Stimulated activated memory B cell treated with anti-CD40 and anti-IgM and Interleukin-4, amounts not matched to agents 10 μg/mL and 1 μg/mL and 100 μg/mL, for 72 hours (primary cell): ENCODE data around the gene PTPN2.
"Not testable (repeated sequence)": the region's sequence is repeated elsewhere in the genome, so short reads cannot be mapped to it uniquely, and the experiment has no call there.

Source experiments
- ATAC-seq: fragments of 150-1000 bp; cut with Tn5 transposase; 2 replicates; pipeline ENCODE4 v1.10.0; 2021
- H3K27ac Mint-ChIP-seq: one replicate; pipeline ENCODE4 v1.8.0; 2022; ENCODE audit warnings: mild to moderate bottlenecking, mixed read lengths
- H3K27me3 Mint-ChIP-seq: one replicate; pipeline ENCODE4 v1.8.0; 2022; ENCODE audit warnings: mixed read lengths
- H3K36me3 Mint-ChIP-seq: one replicate; pipeline ENCODE4 v1.8.0; 2022; ENCODE audit warnings: mixed read lengths
- H3K4me1 Mint-ChIP-seq: one replicate; pipeline ENCODE4 v1.8.0; 2022; ENCODE audit warnings: mixed read lengths
- H3K4me3 Mint-ChIP-seq: one replicate; pipeline ENCODE4 v1.8.0; 2022; ENCODE audit warnings: mild to moderate bottlenecking, moderate library complexity, mixed read lengths
- H3K9me3 Mint-ChIP-seq: one replicate; pipeline ENCODE4 v1.8.0; 2022; ENCODE audit warnings: mixed read lengths

The PTPN2 gene

GRCh38 chr18:12768625-12769024, 115.4 kb downstream of the PTPN2 start:
- H3K9me3 Mint-ChIP-seq: no peaks in the 10 kb centered on the region
- no peaks in the 10 kb centered on the region for H3K36me3 Mint-ChIP-seq
- H3K27me3 Mint-ChIP-seq: peaks cover 19% of the 10 kb centered on the region
- no peak overlapping the region for H3K4me3 Mint-ChIP-seq
- H3K4me1 Mint-ChIP-seq: no peaks in the 10 kb centered on the region
- no peak overlapping the region for H3K27ac Mint-ChIP-seq
- ATAC-seq: no peak

DNA sequence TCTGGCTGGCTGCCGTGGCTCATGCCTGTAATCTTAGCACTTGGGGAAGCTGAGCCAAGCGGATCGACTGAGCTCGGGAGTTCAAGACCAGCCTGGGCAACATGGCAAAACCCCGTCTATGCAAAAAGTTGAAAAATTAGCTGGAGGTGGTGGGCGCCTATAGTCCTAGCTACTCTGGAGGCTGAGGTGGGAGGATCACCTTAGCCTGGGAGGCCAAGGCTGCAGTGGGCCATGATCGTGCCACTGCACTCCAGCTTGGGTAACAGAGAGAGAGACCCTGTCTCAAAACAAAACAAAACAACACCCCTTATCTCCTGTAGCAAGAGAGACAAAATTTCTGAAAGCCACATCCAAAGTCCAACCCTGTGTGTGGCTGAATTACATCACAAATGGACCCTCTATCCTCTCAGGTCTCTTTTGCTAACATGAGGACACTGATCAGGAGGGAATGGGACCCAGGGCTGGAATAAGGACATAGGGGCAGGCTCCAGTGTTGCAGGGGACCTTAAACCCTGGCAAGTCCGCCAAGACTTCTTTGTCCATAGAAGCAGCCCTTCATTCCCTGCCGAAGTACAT, 116.4 kb downstream of the PTPN2 start:
- H3K9me3 Mint-ChIP-seq: no peaks in the 10 kb centered on the region
- no peaks in the 10 kb centered on the region for H3K4me1 Mint-ChIP-seq
- no peaks in the 10 kb centered on the region for H3K36me3 Mint-ChIP-seq
- no peak overlapping the region for H3K27ac Mint-ChIP-seq
- no peak overlapping the region for H3K4me3 Mint-ChIP-seq
- H3K27me3 Mint-ChIP-seq: peaks cover 19% of the 10 kb centered on the region
- no peak for ATAC-seq

GRCh38 chr18:12766986-12767433, 117.0 kb downstream of the PTPN2 start:
- no peak overlapping the region for H3K27ac Mint-ChIP-seq
- peaks cover 19% of the 10 kb centered on the region for H3K27me3 Mint-ChIP-seq
- no peaks in the 10 kb centered on the region for H3K36me3 Mint-ChIP-seq
- no peak for ATAC-seq
- no peak overlapping the region for H3K4me3 Mint-ChIP-seq
- H3K9me3 Mint-ChIP-seq: no peaks in the 10 kb centered on the region
- no peaks in the 10 kb centered on the region for H3K4me1 Mint-ChIP-seq

DNA sequence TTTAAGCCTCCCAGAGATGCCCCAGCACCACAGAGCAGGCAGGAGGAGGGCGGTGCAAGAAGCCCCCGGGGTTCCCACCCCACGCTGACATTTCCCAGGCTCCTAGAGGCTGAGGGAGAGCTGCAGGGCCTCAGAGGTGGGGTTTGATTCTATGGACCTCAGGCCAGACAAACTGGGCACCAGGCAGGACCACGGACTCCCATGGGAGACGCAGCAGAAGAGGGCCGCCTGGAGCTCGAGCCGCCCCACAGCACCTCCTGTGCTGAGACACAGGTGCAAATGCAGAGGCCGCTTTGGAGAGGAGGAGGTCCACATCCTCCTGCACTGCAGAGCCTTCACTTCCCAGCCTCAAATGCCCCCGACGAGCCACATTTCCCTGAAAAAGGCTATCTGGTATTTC, 118.5 kb downstream of the PTPN2 start:
- no peaks in the 10 kb centered on the region for H3K36me3 Mint-ChIP-seq
- peaks cover 19% of the 10 kb centered on the region for H3K27me3 Mint-ChIP-seq

GRCh38 chr18:12765126-12765525, 118.9 kb downstream of the PTPN2 start:
- Mint-ChIP-seq H3K9me3 (no peaks in the 10 kb centered on the region), H3K27me3 (peaks cover 19% of the 10 kb centered on the region), H3K4me1 (no peaks in the 10 kb centered on the region), H3K27ac (no peak overlapping the region), H3K4me3 (no peak overlapping the region), H3K36me3 (no peaks in the 10 kb centered on the region)
- peak; percentile 24 for ATAC-seq

More for the DNA sequence above, 118.5 kb downstream of the PTPN2 start:
- Mint-ChIP-seq H3K4me1 (no peaks in the 10 kb centered on the region), H3K9me3 (no peaks in the 10 kb centered on the region), H3K4me3 (no peak overlapping the region), H3K27ac (no peak overlapping the region)
- no peak for ATAC-seq

DNA sequence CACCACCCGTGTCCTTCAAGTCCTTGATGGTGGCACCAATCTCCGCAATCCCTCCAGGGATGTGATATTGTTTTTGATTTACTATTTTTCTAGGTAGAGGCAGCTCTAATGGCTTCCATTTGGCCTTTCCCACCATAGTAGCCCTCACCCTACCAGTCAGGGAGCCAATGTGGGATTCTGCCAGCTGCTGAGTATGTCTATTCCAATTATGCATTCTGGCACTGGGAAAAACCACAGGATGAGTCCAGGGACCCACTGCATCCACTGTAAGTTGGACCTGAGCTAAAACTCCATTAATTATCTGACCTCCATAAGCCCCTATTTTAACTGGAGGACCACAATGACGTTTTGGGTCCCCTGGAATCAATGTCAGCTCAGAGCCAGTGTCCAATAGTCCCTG, 125.5 kb downstream of the PTPN2 start:
- ATAC-seq, H3K27me3 Mint-ChIP-seq, H3K9me3 Mint-ChIP-seq, H3K4me3 Mint-ChIP-seq, H3K36me3 Mint-ChIP-seq, H3K4me1 Mint-ChIP-seq, H3K27ac Mint-ChIP-seq: not testable (repeated sequence)

DNA sequence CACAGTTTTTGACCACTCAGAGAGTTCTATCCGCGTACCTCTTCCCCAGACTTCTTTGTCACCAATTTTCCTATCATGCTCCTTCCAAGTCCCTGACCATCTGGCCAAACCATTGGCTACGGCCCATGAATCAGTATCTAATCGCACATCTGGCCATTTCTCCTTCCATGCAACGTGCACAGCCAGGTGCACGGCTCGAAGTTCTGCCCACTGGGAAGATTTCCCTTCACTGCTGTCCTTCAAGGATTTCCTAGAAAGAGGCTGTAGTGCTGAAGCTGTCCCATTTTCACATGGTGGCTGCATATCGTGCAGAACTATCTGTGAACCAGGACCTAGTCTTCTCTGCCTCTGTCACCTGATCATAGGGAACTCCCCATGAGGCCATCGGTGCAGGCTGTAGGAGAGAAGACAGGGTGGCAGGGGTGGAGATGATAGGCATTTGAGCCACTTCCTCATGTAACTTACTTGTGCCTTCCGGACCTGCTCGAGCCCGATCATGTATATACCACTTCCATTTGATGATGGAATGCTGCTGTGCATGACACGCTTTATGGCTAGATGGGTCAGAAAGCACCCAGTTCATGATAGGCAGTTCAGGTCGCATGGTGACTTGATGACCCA, 127.3 kb downstream of the PTPN2 start:
- not testable (repeated sequence) for ATAC-seq, H3K4me1 Mint-ChIP-seq, H3K27me3 Mint-ChIP-seq, H3K9me3 Mint-ChIP-seq, H3K4me3 Mint-ChIP-seq, H3K27ac Mint-ChIP-seq, H3K36me3 Mint-ChIP-seq

DNA sequence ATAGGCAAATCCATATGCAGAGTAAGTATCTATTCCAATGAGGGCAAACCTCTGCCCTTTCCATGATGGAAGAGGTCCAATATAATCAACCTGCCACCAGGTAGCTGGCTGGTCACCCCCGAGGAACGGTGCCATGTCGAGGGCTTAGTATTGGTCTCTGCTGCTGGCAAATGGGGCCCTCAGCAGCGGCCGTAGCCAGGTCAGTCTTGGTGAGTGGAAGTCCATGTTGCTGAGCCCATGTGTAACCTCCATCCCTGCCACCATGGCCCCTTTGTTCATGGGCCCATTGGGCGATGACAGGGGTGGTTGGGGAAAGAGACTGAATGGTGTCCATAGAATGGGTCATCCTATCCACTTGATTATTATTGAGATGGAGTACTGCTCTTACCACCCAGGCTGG, 128.4 kb downstream of the PTPN2 start:
- not testable (repeated sequence) for ATAC-seq, H3K27ac Mint-ChIP-seq, H3K9me3 Mint-ChIP-seq, H3K4me3 Mint-ChIP-seq, H3K27me3 Mint-ChIP-seq, H3K4me1 Mint-ChIP-seq, H3K36me3 Mint-ChIP-seq

DNA sequence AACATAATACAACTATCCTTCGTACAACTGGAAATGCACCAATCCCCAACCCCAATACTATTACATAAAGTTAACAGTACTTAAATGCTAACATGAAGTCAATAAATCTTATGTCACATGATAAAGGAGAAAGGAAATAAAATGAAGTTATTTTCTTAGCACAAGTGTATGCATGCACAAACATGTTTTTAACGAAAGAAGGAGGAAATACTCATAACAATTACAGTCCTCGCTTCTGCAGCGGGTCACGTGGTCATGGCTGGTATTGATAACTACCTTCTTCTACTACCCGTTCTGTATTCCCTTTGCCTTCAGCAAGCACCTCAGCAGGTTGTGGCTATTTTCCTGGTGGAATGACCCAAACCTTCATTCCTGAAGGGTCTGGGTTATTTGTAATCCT, 129.5 kb downstream of the PTPN2 start:
- H3K4me1 Mint-ChIP-seq: peaks cover 14% of the 10 kb centered on the region
- H3K27ac Mint-ChIP-seq: no peak overlapping the region
- no peaks in the 10 kb centered on the region for H3K36me3 Mint-ChIP-seq
- H3K4me3 Mint-ChIP-seq: no peak overlapping the region
- no peaks in the 10 kb centered on the region for H3K9me3 Mint-ChIP-seq
- no peak for ATAC-seq
- peaks cover 15% of the 10 kb centered on the region for H3K27me3 Mint-ChIP-seq

DNA sequence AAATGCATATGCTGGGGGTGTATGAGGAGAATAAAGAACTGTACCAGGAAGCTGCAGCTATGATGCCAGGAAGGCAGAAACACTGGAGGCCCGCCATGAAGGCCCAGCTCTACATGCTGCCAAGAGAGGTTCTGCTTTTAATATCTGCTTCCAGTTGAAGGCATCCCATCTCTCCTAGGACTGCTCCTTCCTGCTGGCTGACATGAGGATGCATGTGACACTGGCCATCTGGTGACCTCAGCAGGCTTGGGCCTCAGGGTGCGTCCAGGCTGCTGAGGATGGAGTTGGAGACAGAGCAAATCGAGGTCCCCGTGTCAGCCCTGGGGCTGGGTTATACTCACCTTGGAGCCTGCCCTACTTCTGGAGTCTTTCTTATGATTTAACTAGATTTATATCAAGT, 132.1 kb downstream of the PTPN2 start:
- H3K27ac Mint-ChIP-seq: no peak overlapping the region
- H3K36me3 Mint-ChIP-seq: no peaks in the 10 kb centered on the region
- no peak overlapping the region for H3K4me3 Mint-ChIP-seq
- ATAC-seq: peak; percentile 27
- H3K27me3 Mint-ChIP-seq: peaks cover 34% of the 10 kb centered on the region
- no peaks in the 10 kb centered on the region for H3K9me3 Mint-ChIP-seq
- H3K4me1 Mint-ChIP-seq: peaks cover 20% of the 10 kb centered on the region

GRCh38 chr18:12751503-12751884, 132.5 kb downstream of the PTPN2 start:
- H3K27ac Mint-ChIP-seq: no peak overlapping the region
- peaks cover 38% of the 10 kb centered on the region for H3K27me3 Mint-ChIP-seq
- no peak for ATAC-seq
- no peaks in the 10 kb centered on the region for H3K9me3 Mint-ChIP-seq
- H3K36me3 Mint-ChIP-seq: no peaks in the 10 kb centered on the region
- no peak overlapping the region for H3K4me3 Mint-ChIP-seq
- H3K4me1 Mint-ChIP-seq: peaks cover 20% of the 10 kb centered on the region

DNA sequence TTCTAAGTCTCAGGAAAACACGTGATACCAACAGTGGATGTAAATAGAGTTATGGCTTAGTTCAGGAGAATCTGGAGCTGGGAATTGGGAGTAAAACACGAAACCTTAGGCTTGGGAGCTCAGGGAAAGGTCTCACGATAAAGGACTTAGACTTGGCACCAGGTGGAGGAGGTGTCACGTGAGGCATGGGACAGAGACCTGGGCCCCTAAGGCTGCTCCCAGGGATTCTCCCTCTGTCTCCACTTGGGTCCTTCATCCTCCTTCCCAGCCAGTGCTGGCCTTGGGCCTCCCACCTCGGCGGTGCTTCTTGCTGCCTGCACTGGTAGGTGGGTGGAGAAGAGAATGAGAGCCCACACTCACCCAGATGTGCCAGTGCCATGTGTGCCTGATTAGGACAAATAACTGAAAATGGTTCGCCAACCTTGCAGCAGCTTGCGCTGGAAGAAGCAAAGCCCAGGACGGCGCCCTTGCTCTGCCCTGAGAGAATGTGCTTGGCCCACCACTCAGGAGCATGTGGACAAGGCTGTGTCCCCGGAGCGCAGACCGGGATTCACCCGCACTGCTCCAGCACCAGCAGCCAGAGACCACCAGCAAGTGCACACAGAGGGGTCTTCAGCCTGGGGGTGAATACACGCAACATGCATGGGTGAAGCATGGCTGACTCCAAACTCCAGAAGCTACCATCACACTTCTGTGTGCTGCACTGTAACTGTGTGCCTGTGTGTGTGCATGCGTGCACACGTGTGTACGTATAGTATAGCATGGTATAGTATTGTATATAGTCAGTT, 133.1 kb downstream of the PTPN2 start:
- no peak overlapping the region for H3K27ac Mint-ChIP-seq
- no peaks in the 10 kb centered on the region for H3K9me3 Mint-ChIP-seq
- ATAC-seq: no peak
- H3K4me3 Mint-ChIP-seq: no peak overlapping the region
- peaks cover 20% of the 10 kb centered on the region for H3K4me1 Mint-ChIP-seq
- no peaks in the 10 kb centered on the region for H3K36me3 Mint-ChIP-seq
- peaks cover 42% of the 10 kb centered on the region for H3K27me3 Mint-ChIP-seq

GRCh38 chr18:12750076-12750714, 133.8 kb downstream of the PTPN2 start:
- Mint-ChIP-seq H3K27me3 (peaks cover 42% of the 10 kb centered on the region), H3K4me1 (peaks cover 20% of the 10 kb centered on the region), H3K27ac (no peak overlapping the region), H3K9me3 (no peaks in the 10 kb centered on the region), H3K36me3 (no peaks in the 10 kb centered on the region), H3K4me3 (peak overlapping the region; percentile 23)
- peak; percentile 74 for ATAC-seq

- Mint-ChIP-seq H3K4me1 (peaks cover 20% of the 10 kb centered on the region), H3K36me3 (no peaks in the 10 kb centered on the region), H3K27ac (no peak overlapping the region), H3K9me3 (no peaks in the 10 kb centered on the region), H3K4me3 (no peak overlapping the region), H3K27me3 (peaks cover 42% of the 10 kb centered on the region)
- ATAC-seq: no peak
Observed at GRCh38 chr18:12749121-12749520, 134.9 kb downstream of the PTPN2 start.

DNA sequence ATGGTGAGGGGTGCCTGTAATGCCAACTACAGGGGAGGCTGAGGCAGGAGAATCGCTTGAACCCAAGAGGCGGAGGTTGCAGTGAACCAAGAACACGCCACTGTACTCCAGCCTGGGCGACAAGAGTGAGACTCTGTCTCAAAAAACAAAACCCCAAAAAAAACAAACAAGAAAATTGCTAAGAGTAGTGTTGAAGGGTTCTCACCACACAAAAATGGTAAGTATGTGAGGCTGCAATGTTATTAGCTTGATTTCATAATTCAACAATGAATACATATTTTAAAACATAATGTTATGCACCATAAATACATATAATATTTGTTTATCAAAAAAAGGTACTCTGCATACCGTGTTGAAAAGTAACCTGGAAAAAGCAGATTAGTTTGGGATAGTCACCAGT, 135.4 kb downstream of the PTPN2 start:
- no peaks in the 10 kb centered on the region for H3K36me3 Mint-ChIP-seq
- no peak for ATAC-seq
- peaks cover 42% of the 10 kb centered on the region for H3K27me3 Mint-ChIP-seq
- H3K9me3 Mint-ChIP-seq: no peaks in the 10 kb centered on the region
- H3K27ac Mint-ChIP-seq: no peak overlapping the region
- H3K4me1 Mint-ChIP-seq: peaks cover 20% of the 10 kb centered on the region
- H3K4me3 Mint-ChIP-seq: no peak overlapping the region
